H1 (cell line): ENCODE results near the gene CALML5. TPM values are rescaled to one million over a fixed set of nuclear protein-coding genes. Genes with fewer than 3 reads are reported as not detected.

Experiments
- CTCF ChIA-PET: fragments of 300-600 bp; sonication (Branson Sonifier 250); formaldehyde crosslinking; loops from one replicate; lab custom pipeline; 2021; ENCODE audit not compliant: partially characterized antibody; lab: Charles Lee
- POLR2A ChIA-PET: fragments of 300-600 bp; sonication (Branson Sonifier 250); formaldehyde crosslinking; loops from one replicate; lab custom pipeline; 2021; ENCODE audit warnings: inconsistent platforms; ENCODE audit not compliant: partially characterized antibody; lab: Charles Lee
- DNase-seq, 2 experiments: peaks; one replicate each; pipeline versions ENCODE4 v3.0.0 to v3.0.0-alpha.2; 2010 to 2022; ENCODE audit warnings: low spot score in 2 of 2, low read depth in 1 of 2, mixed read lengths in 1 of 2
- FAIRE-seq: peaks from 2 replicates; lab custom pipeline; 2011; peaks lifted over from hg19 to GRCh38; lab: Jason Lieb, UNC
- H2AFZ ChIP-seq: 2 replicates; pipeline ENCODE4 v1.8.1; 2012; ENCODE audit warnings: low read length, inconsistent platforms
- H2AK5ac ChIP-seq: 2 replicates; pipeline ENCODE4 v1.6.1; 2013; ENCODE audit warnings: low read depth, low read length
- H2BK120ac ChIP-seq: replicated peaks from 2 replicates; pipeline ENCODE3; 2013; ENCODE audit warnings: low read depth, low read length, inconsistent platforms
- H2BK12ac ChIP-seq: 2 replicates; pipeline ENCODE4 v1.6.1; 2013; ENCODE audit warnings: low read depth, low read length
- H2BK15ac ChIP-seq: 2 replicates; pipeline ENCODE4 v1.6.1; 2013; ENCODE audit warnings: low read length
- H2BK20ac ChIP-seq: 2 replicates; pipeline ENCODE4 v1.6.1; 2013; ENCODE audit warnings: low read length
- H2BK5ac ChIP-seq: 2 replicates; pipeline ENCODE4 v1.6.1; 2013; ENCODE audit warnings: low read depth, low read length
- H3K14ac ChIP-seq: 2 replicates; pipeline ENCODE4 v1.6.1; 2013; ENCODE audit warnings: inconsistent platforms; ENCODE audit not compliant: insufficient read length
- H3K18ac ChIP-seq: 2 replicates; pipeline ENCODE4 v1.6.1; 2013; ENCODE audit warnings: low read length; ENCODE audit errors: extremely low read depth
- H3K23ac ChIP-seq: 2 replicates; pipeline ENCODE4 v1.6.1; 2013; ENCODE audit warnings: inconsistent platforms; ENCODE audit not compliant: insufficient read length
- H3K23me2 ChIP-seq: 2 replicates; pipeline ENCODE4 v1.6.1; 2013; ENCODE audit warnings: low read depth, low read length
- H3K27ac ChIP-seq: 2 replicates; pipeline ENCODE4 v1.6.1; 2011; ENCODE audit warnings: low read depth, low read length, inconsistent platforms
- H3K27me3 ChIP-seq, 4 experiments: replicated peaks in 1 of 4; 1 replicate in 1 of 4; 2 replicates in 3 of 4; pipeline versions ENCODE4 v1.6.1 to v1.8.1; 2011 to 2013; ENCODE audit warnings: low read length in 3 of 4, mild to moderate bottlenecking in 3 of 4, inconsistent platforms in 2 of 4, mixed read lengths in 2 of 4, moderate library complexity in 1 of 4; ENCODE audit not compliant: control insufficient read depth in 3 of 4, insufficient read depth in 3 of 4; ENCODE audit errors: extremely low read depth in 1 of 4
- H3K36me3 ChIP-seq, 4 experiments: 2 replicates each; pipeline versions ENCODE4 v1.6.1 to v1.8.1; 2011 to 2013; ENCODE audit warnings: mild to moderate bottlenecking in 4 of 4, low read length in 3 of 4, moderate library complexity in 2 of 4, control low read depth in 1 of 4, inconsistent platforms in 1 of 4; ENCODE audit not compliant: insufficient read depth in 4 of 4, control insufficient read depth in 2 of 4
- H3K4ac ChIP-seq: replicated peaks from 2 replicates; pipeline ENCODE3; 2013; ENCODE audit warnings: low read length, low read depth, mixed read lengths, inconsistent platforms; ENCODE audit not compliant: insufficient read length
- H3K4me1 ChIP-seq, 4 experiments: replicated peaks in 1 of 4; 1 replicate in 1 of 4; 2 replicates in 3 of 4; pipeline versions ENCODE4 v1.6.1 to v1.8.1; 2011 to 2013; ENCODE audit warnings: low read length in 3 of 4, inconsistent platforms in 2 of 4, mixed read lengths in 1 of 4; ENCODE audit not compliant: insufficient read depth in 4 of 4, control insufficient read depth in 3 of 4
- H3K4me2 ChIP-seq, 2 experiments: 2 replicates each; pipeline versions ENCODE4 v1.6.1 to v1.8.1; 2011 to 2013; ENCODE audit warnings: low read depth in 2 of 2, low read length in 2 of 2, control low read depth in 1 of 2, inconsistent platforms in 1 of 2, mild to moderate bottlenecking in 1 of 2; ENCODE audit not compliant: insufficient read depth in 1 of 2
- H3K4me3 ChIP-seq, 4 experiments: fragments of 200-600, 300-600 bp in 1 of 4; sonication (generic), shearing (Covaris generic), sonication (Bioruptor Twin) in 1 of 4; 2 replicates each; pipeline versions ENCODE4 v1.5.1 to v1.8.1; 2011 to 2016; ENCODE audit warnings: low read length in 4 of 4, low read depth in 3 of 4, control low read depth in 2 of 4, inconsistent platforms in 2 of 4, mild to moderate bottlenecking in 2 of 4, mixed read lengths in 1 of 4, moderate library complexity in 1 of 4; ENCODE audit not compliant: insufficient read depth in 2 of 4; ENCODE audit errors: extremely low read depth in 1 of 4
- H3K56ac ChIP-seq: replicated peaks from 2 replicates; pipeline ENCODE3; 2013; ENCODE audit warnings: low read depth, mild to moderate bottlenecking, mixed read lengths, low read length, inconsistent platforms; ENCODE audit not compliant: insufficient read length
- H3K79me1 ChIP-seq: 2 replicates; pipeline ENCODE4 v1.6.1; 2013; ENCODE audit warnings: low read depth, low read length, control low read depth
- H3K79me2 ChIP-seq, 2 experiments: 2 replicates each; pipeline versions ENCODE4 v1.6.1 to v1.8.1; 2012 to 2013; ENCODE audit warnings: low read length in 2 of 2, mild to moderate bottlenecking in 2 of 2, inconsistent platforms in 1 of 2; ENCODE audit not compliant: insufficient read depth in 2 of 2, control insufficient read depth in 1 of 2
- H3K9ac ChIP-seq, 4 experiments: replicated peaks in 1 of 4; 1 replicate in 1 of 4; 2 replicates in 3 of 4; pipeline versions ENCODE4 v1.6.1 to v1.8.1; 2011 to 2013; ENCODE audit warnings: low read depth in 3 of 4, low read length in 3 of 4, control low read depth in 2 of 4, mild to moderate bottlenecking in 2 of 4, moderate library complexity in 2 of 4, inconsistent platforms in 1 of 4; ENCODE audit errors: extremely low read depth in 1 of 4
- H3K9me3 ChIP-seq, 2 experiments: 2 replicates each; pipeline versions ENCODE4 v1.6.1 to v1.8.1; 2012 to 2013; ENCODE audit warnings: mild to moderate bottlenecking in 2 of 2, moderate library complexity in 2 of 2, control low read depth in 1 of 2, inconsistent platforms in 1 of 2, low read depth in 1 of 2, low read length in 1 of 2, mixed read lengths in 1 of 2; ENCODE audit not compliant: insufficient read depth in 2 of 2
- H4K20me1 ChIP-seq, 2 experiments: replicated peaks in 1 of 2; 2 replicates each; pipeline versions ENCODE3 to v1.8.1; 2011 to 2013; ENCODE audit warnings: inconsistent platforms in 2 of 2, low read length in 2 of 2, mild to moderate bottlenecking in 1 of 2; ENCODE audit not compliant: insufficient read depth in 2 of 2, control insufficient read depth in 1 of 2
- H4K5ac ChIP-seq: 2 replicates; pipeline ENCODE4 v1.6.1; 2013; ENCODE audit warnings: low read length, low read depth, mixed read lengths, inconsistent platforms; ENCODE audit not compliant: insufficient read length
- H4K8ac ChIP-seq: 2 replicates; pipeline ENCODE4 v1.8.0; 2013; ENCODE audit warnings: mild to moderate bottlenecking, moderate library complexity, low read length, inconsistent platforms; ENCODE audit not compliant: insufficient read depth; ENCODE audit errors: extremely low read depth
- H4K91ac ChIP-seq: replicated peaks from 2 replicates; pipeline ENCODE3; 2013; ENCODE audit warnings: low read length, mixed read lengths, inconsistent platforms; ENCODE audit not compliant: insufficient read length
- BACH1 ChIP-seq: IDR thresholded peaks from 2 replicates; pipeline ENCODE4 v1.6.1; 2012; ENCODE audit warnings: low read length, improper control_type of control experiment
- BCL11A ChIP-seq, 2 experiments: IDR thresholded peaks; one replicate each; pipeline ENCODE4 v1.6.1; 2011; ENCODE audit warnings: low read depth in 2 of 2, low read length in 2 of 2, mild to moderate bottlenecking in 2 of 2
- CBX5 ChIP-seq: fragments of 300-800, 300-1000 bp; sonication (generic); IDR thresholded peaks from 2 replicates; pipeline ENCODE4 v1.7.1; 2016; ENCODE audit warnings: antibody characterized with exemption, low read length, low read depth
- CBX8 ChIP-seq: fragments of 300-800, 300-1000 bp; sonication (generic); IDR thresholded peaks from 2 replicates; pipeline ENCODE4 v1.7.1; 2016; ENCODE audit warnings: low read depth, low read length, borderline replicate concordance
- CHD2 ChIP-seq: IDR thresholded peaks from 2 replicates; pipeline ENCODE4 v1.6.1; 2012; ENCODE audit warnings: low read length, improper control_type of control experiment
- MAFK ChIP-seq: IDR thresholded peaks from 2 replicates; pipeline ENCODE4 v1.6.1; 2012; ENCODE audit warnings: low read depth, mild to moderate bottlenecking, improper control_type of control experiment, low read length
- PHF8 ChIP-seq: fragments of 200-600 bp; sonication (generic); conservative IDR thresholded peaks from 2 replicates; pipeline ENCODE4 v1.7.1; 2012; ENCODE audit warnings: low read depth, mild to moderate bottlenecking, inconsistent platforms, low read length, moderate library complexity
- POLR2A ChIP-seq, 2 experiments: IDR thresholded peaks; 1 replicate in 1 of 2; 2 replicates in 1 of 2; pipeline ENCODE4 v1.6.1; 2011; ENCODE audit warnings: low read depth in 2 of 2, low read length in 2 of 2, mild to moderate bottlenecking in 2 of 2; ENCODE audit errors: control extremely low read depth in 1 of 2
- POU5F1 ChIP-seq: IDR thresholded peaks from 2 replicates; pipeline ENCODE4 v1.6.1; 2011; ENCODE audit warnings: low read depth, mild to moderate bottlenecking, low read length, moderate library complexity
- RBBP5 ChIP-seq: IDR thresholded peaks from 2 replicates; pipeline ENCODE4 v1.7.1; 2012; ENCODE audit warnings: low read depth, mild to moderate bottlenecking, inconsistent platforms, low read length, moderate library complexity, borderline replicate concordance
- SP1 ChIP-seq: IDR thresholded peaks from 2 replicates; pipeline ENCODE4 v1.6.1; 2011; ENCODE audit warnings: low read depth, low read length
- WGBS, 2 experiments: shearing (Covaris generic) in 1 of 2; methylation state at CpG; one replicate each; pipeline versions ENCODE4 v1.1.6 to v1.1.7; 2013 to 2015; ENCODE audit warnings: low lambda C conversion rate in 2 of 2, mixed read lengths in 2 of 2, inconsistent platforms in 1 of 2, low coverage in 1 of 2, missing lambda C conversion rate in 1 of 2; ENCODE audit not compliant: insufficient replicate concordance in 2 of 2, insufficient coverage in 1 of 2, insufficient read length in 1 of 2; ENCODE audit errors: extremely low coverage in 1 of 2, missing lambda C conversion rate in 1 of 2; 5-methylcytosine and 5-hydroxymethylcytosine counted together
- polyA plus RNA-seq, 7 experiments: library from polyadenylated mRNA; depleted of rRNA in 3 of 7; stranded (reverse) in 5 of 7; unstranded in 2 of 7; fragments of >200 nt in 5 of 7; fragments of 200-250 nt in 2 of 7; gene quantifications; 1 replicate in 5 of 7; 2 replicates in 1 of 7; 4 replicates in 1 of 7; pipeline versions ENCODE4 v1.2.1 to v1.2.3, GENCODE V29; 2011 to 2013; ENCODE audit warnings: missing spikeins in 2 of 7, mixed read lengths in 2 of 7
- total RNA-seq: library from RNA; stranded (reverse); fragmentation: NEBNext Ultra II Directional; extraction: Animal tissue kit (Norgen Biotek cat#: 25700); gene quantifications from 2 replicates; pipeline ENCODE4 v1.2.1, GENCODE V29; 2021

CALML5 gene
- total and polyA plus RNA-seq, 2 of the 8 experiments (the other 6 are each of a cell fraction or from before 2014, with no cell fraction given) = not detected

- H2BK15ac ChIP-seq = no peak overlapping the region
- no peak overlapping the region for H3K4ac ChIP-seq
- no peaks in the 10 kb centered on the region for H3K23me2 ChIP-seq
- no peak overlapping the region for H3K23ac ChIP-seq
- H3K27ac ChIP-seq = no peak overlapping the region
- no peaks in the 10 kb centered on the region for H3K79me2 ChIP-seq
- H3K9ac ChIP-seq = no peak overlapping the region
- no peak overlapping the region for H4K5ac ChIP-seq
- no peak overlapping the region for H3K56ac ChIP-seq
- H2BK20ac ChIP-seq = no peak overlapping the region
- H2AFZ ChIP-seq = no peak overlapping the region
- H2BK12ac ChIP-seq = no peak overlapping the region
- H3K36me3 ChIP-seq = no peaks in the 10 kb centered on the region
- H4K8ac ChIP-seq = no peak overlapping the region
- H3K9me3 ChIP-seq = peaks cover 0 to 3% of the 10 kb centered on the region in 2 experiments; a peak in 1 of 4 replicates
- H3K4me1 ChIP-seq = no peaks in the 10 kb centered on the region
- no peaks in the 10 kb centered on the region for H3K27me3 ChIP-seq
- no peak for FAIRE-seq
- no peaks in the 10 kb centered on the region for H3K79me1 ChIP-seq
- ChIA-PET CTCF (interaction anchor here (0.6 kb wide), 1 partner anchor 264 kb away, joined by 3 read pairs; no protein-coding TSS in a partner anchor), POLR2A (no interaction called here)
- H3K4me3 ChIP-seq = no peak overlapping the region
- 86% methylated on average over 10 of the region's 10 CpGs; no CpG with 5 or more reads in 1 of the 2 experiments for WGBS, 2 experiments
- DNase-seq = no peak
- no peak overlapping the region for H3K18ac ChIP-seq
- no peak overlapping the region for H3K4me2 ChIP-seq
- TF ChIP-seq BCL11A (IDR thresholded peaks at IDR 0.05; ENCODE audit: low read depth in 2 of 2, low read length in 2 of 2) = no peak
- no peak for TF ChIP-seq SP1
- TF ChIP-seq POU5F1 = no peak
- TF ChIP-seq POLR2A (IDR thresholded peaks at IDR 0.05; ENCODE audit: control extremely low read depth in 1 of 2, low read depth in 2 of 2, low read length in 2 of 2) = no peak
- TF ChIP-seq BACH1 = no peak
- no peak for TF ChIP-seq RBBP5
- TF ChIP-seq CHD2 = no peak
- TF ChIP-seq CBX8 = no peak
- no peak for TF ChIP-seq CBX5
- no peak for TF ChIP-seq PHF8
- TF ChIP-seq MAFK = no peak
- H4K20me1 ChIP-seq = no peaks in the 10 kb centered on the region
- H2AK5ac ChIP-seq = no peak overlapping the region
- no peak overlapping the region for H4K91ac ChIP-seq
- no peak overlapping the region for H3K14ac ChIP-seq
- no peak overlapping the region for H2BK5ac ChIP-seq
- H2BK120ac ChIP-seq = no peak overlapping the region
Measured at GRCh38 chr10:5532307-5532605, 32.9 kb upstream of the CALML5 start.
